ENCODE data around the gene TSC2. TPM values are rescaled to one million over a fixed set of nuclear protein-coding genes. Genes with fewer than 3 reads are reported as not detected.
"Not testable (repeated sequence)": the region's sequence is repeated elsewhere in the genome, so short reads cannot be mapped to it uniquely, and the experiment has no call there.

TSC2 gene
- total and polyA plus RNA-seq, 2 donors (not counting 3 experiments of a cell fraction or from before 2014, with no cell fraction given), result 87.9 to 144 TPM

DNA sequence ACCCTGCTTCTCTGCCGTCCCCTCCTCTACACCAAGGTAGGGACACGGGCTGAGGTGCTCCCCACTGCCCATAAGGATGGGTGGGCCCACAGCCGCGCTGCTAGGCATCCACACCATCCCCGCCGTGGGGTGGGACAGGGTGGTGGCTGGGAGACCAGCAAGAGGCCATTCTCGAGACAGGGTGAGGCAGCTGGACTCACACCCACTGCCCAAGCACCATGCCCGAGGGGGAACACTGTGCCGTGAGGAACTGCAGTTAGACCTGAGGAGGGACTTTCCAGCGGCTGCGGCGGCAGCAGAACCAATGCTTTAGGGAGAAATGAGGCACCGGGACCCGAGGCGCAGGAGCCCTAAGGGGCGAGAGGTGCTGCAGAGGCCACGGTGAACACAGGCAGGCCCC lies 74.6 kb downstream of the TSC2 start:
- Histone ChIP-seq H3K9me3 (replicated peaks; ENCODE audit: control insufficient read depth, insufficient read depth, low read length) (no peaks in the 10 kb centered on the region), H3K4me2 (ENCODE audit: insufficient read depth, low read length) (no peak overlapping the region), H3K4me3 (replicated peaks in 1 of 3; ENCODE audit: insufficient read depth in 1 of 3, low read depth in 1 of 3, low read length in 3 of 3) (no peak overlapping the region), H2AFZ (ENCODE audit: low read depth, low read length) (no peak overlapping the region), H3K27ac (ENCODE audit: insufficient read depth, low read depth, low read length) (no peak overlapping the region), H3K9ac (replicated peaks; ENCODE audit: extremely low read depth, insufficient read depth, low read length) (no peak overlapping the region), H3K36me3 (ENCODE audit: control insufficient read depth in 2 of 2, extremely low read depth in 1 of 2, insufficient read depth in 2 of 2, low read length in 2 of 2) (no peaks in the 10 kb centered on the region), H3K79me2 (ENCODE audit: control insufficient read depth, insufficient read depth, low read length) (peaks cover 27% of the 10 kb centered on the region), H4K20me1 (replicated peaks; ENCODE audit: control insufficient read depth, extremely low read depth, insufficient read depth, low read length) (no peaks in the 10 kb centered on the region), H3K4me1 (ENCODE audit: control insufficient read depth, extremely low read depth, insufficient read depth, low read length) (peaks cover 35% of the 10 kb centered on the region), H3K9me1 (replicated peaks; ENCODE audit: control insufficient read depth, extremely low read depth, insufficient read depth, low read length) (no peaks in the 10 kb centered on the region), H3K27me3 (ENCODE audit: control insufficient read depth in 2 of 2, insufficient read depth in 2 of 2, low read length in 2 of 2) (no peaks in the 10 kb centered on the region)
- BruUV-seq (replicated peaks), result no TSS peak
- ChIA-PET CTCF (interaction anchor here (1.1 kb wide), 1 partner anchor 100 kb away, joined by 3 read pairs; no protein-coding TSS in a partner anchor), POLR2A (no interaction called here)
- FAIRE-seq, result no peak
- DNase-seq (ENCODE audit: low read depth, low spot score), result no peak
- intact Hi-C loops (cut with micrococcal nuclease) (no loop called here), dilution Hi-C loops (cut with MboI; ENCODE audit: extremely low pct_ligation_motif_present, low sequenced_read_pairs) (no loop called here)
- TF ChIP-seq GATA2 (IDR thresholded peaks at IDR 0.05; ENCODE audit: insufficient read depth, insufficient read length, low read depth, low read length) (no peak), JUN (IDR thresholded peaks at IDR 0.05; ENCODE audit: borderline replicate concordance, insufficient read depth, insufficient read length, low read depth) (no peak), FOS (IDR thresholded peaks at IDR 0.05; ENCODE audit: borderline replicate concordance, insufficient read depth, low read length) (no peak), POLR2AphosphoS5 (IDR thresholded peaks at IDR 0.05; ENCODE audit: insufficient read depth, low read depth, low read length) (no peak), CTCF (IDR thresholded peaks at IDR 0.05; ENCODE audit: extremely low read depth in 1 of 2, insufficient read depth in 1 of 2, low read depth in 1 of 2, low read length in 2 of 2) (no peak), POLR2A (IDR thresholded peaks at IDR 0.05; ENCODE audit: low read depth, low read length) (no peak), MYC (IDR thresholded peaks at IDR 0.05; ENCODE audit: low read depth, low read length) (no peak), EZH2 (IDR thresholded peaks at IDR 0.05; ENCODE audit: borderline replicate concordance, low read depth, low read length, severe bottlenecking) (no peak)
- TF ChIP-seq, protein P1, sequence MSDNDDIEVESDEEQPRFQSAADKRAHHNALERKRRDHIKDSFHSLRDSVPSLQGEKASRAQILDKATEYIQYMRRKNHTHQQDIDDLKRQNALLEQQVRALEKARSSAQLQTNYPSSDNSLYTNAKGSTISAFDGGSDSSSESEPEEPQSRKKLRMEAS (IDR thresholded peaks at IDR 0.05; ENCODE audit: insufficient read depth, insufficient read length), result no peak

GRCh38 chr16:2122934-2123683 lies 75.3 kb downstream of the TSC2 start:
- peaks cover 29% of the 10 kb centered on the region for H3K79me2 ChIP-seq (ENCODE audit: control insufficient read depth, insufficient read depth, low read length)
- H3K27ac ChIP-seq (ENCODE audit: insufficient read depth, low read depth, low read length); dilution Hi-C loops (cut with MboI; ENCODE audit: extremely low pct_ligation_motif_present, low sequenced_read_pairs): not testable (repeated sequence)

More at GRCh38 chr16:2122934-2123683, 75.3 kb downstream of the TSC2 start:
- H3K9me3 ChIP-seq (replicated peaks; ENCODE audit: control insufficient read depth, insufficient read depth, low read length); intact Hi-C loops (cut with micrococcal nuclease); POLR2A ChIA-PET; H3K4me2 ChIP-seq (ENCODE audit: insufficient read depth, low read length); CTCF ChIA-PET; H3K36me3 ChIP-seq (ENCODE audit: control insufficient read depth in 2 of 2, extremely low read depth in 1 of 2, insufficient read depth in 2 of 2, low read length in 2 of 2); H4K20me1 ChIP-seq (replicated peaks; ENCODE audit: control insufficient read depth, extremely low read depth, insufficient read depth, low read length); BruUV-seq (replicated peaks); H3K27me3 ChIP-seq (ENCODE audit: control insufficient read depth in 2 of 2, insufficient read depth in 2 of 2, low read length in 2 of 2); H3K9ac ChIP-seq (replicated peaks; ENCODE audit: extremely low read depth, insufficient read depth, low read length); H3K4me3 ChIP-seq (replicated peaks in 1 of 3; ENCODE audit: insufficient read depth in 1 of 3, low read depth in 1 of 3, low read length in 3 of 3); DNase-seq (ENCODE audit: low read depth, low spot score); H3K9me1 ChIP-seq (replicated peaks; ENCODE audit: control insufficient read depth, extremely low read depth, insufficient read depth, low read length); H2AFZ ChIP-seq (ENCODE audit: low read depth, low read length); FAIRE-seq: not testable (repeated sequence)
- peaks cover 37% of the 10 kb centered on the region for H3K4me1 ChIP-seq (ENCODE audit: control insufficient read depth, extremely low read depth, insufficient read depth, low read length)

Measured in endothelial cell of umbilical vein (primary cell).